Hypothalamus (tissue), 51 donors: ENCODE measurements around the gene PKD2L2.
"Not testable (repeated sequence)": the region's sequence is repeated elsewhere in the genome, so short reads cannot be mapped to it uniquely, and the experiment has no call there.

Experiments used
- DNase-seq, 51 donors: peaks; one replicate each; lab custom pipeline; 2025; lab: John Stamatoyannopoulos, UW

The PKD2L2 gene

GRCh38 chr5:137888863-137889759 lies at the start of gene PKD2L2:
TSS of gene PKD2L2 (plus strand) at chr5:137889457. CDS start at chr5:137889492, 35 bp downstream.
- peak; percentile 23 to 89 (median 71) for DNase-seq

- no peak for DNase-seq
Measured at GRCh38 chr5:137842296-137842695, 47.0 kb upstream of the PKD2L2 start.

- DNase-seq, result no peak
Measured at GRCh38 chr5:137843676-137844299, 45.5 kb upstream of the PKD2L2 start.

GRCh38 chr5:137845472-137845871 lies 43.8 kb upstream of the PKD2L2 start:
- DNase-seq, result no peak

- no peak for DNase-seq
Measured at GRCh38 chr5:137847687-137848086, 41.6 kb upstream of the PKD2L2 start.

- not testable (repeated sequence) for DNase-seq
Measured at GRCh38 chr5:137853165-137853564, 36.1 kb upstream of the PKD2L2 start.

GRCh38 chr5:137856201-137856600 lies 33.1 kb upstream of the PKD2L2 start:
- DNase-seq, result no peak

GRCh38 chr5:137856916-137857862 lies 32.1 kb upstream of the PKD2L2 start:
- peak in 1 of 51 donors; percentile 66 for DNase-seq

- no peak for DNase-seq
Measured at GRCh38 chr5:137858223-137858916, 30.9 kb upstream of the PKD2L2 start.

- DNase-seq, result peak in 3 of 51 donors; percentile 19 to 43 (median 23)
Measured at GRCh38 chr5:137858954-137859353, 30.3 kb upstream of the PKD2L2 start.

GRCh38 chr5:137862251-137862650 lies 27.0 kb upstream of the PKD2L2 start:
- DNase-seq, result no peak

GRCh38 chr5:137863653-137864052 lies 25.6 kb upstream of the PKD2L2 start:
- DNase-seq, result not testable (repeated sequence)

GRCh38 chr5:137866541-137867388 lies 22.5 kb upstream of the PKD2L2 start:
- peak in 1 of 51 donors; percentile 22 for DNase-seq

GRCh38 chr5:137867664-137868063 lies 21.6 kb upstream of the PKD2L2 start, which contains the start of gene MYOT:
TSS of gene MYOT (plus strand) at chr5:137867860. CDS start at chr5:137870652, 2,792 bp downstream.
- DNase-seq, result no peak

GRCh38 chr5:137870647-137871339 lies 18.5 kb upstream of the PKD2L2 start:
- peak in 2 of 51 donors; percentile 8 to 21 for DNase-seq

- no peak for DNase-seq
Measured at GRCh38 chr5:137871571-137871970, 17.7 kb upstream of the PKD2L2 start.

GRCh38 chr5:137872466-137872865 lies 16.8 kb upstream of the PKD2L2 start:
- DNase-seq, result peak in 1 of 51 donors; percentile 22

- no peak for DNase-seq
Measured at GRCh38 chr5:137876101-137876500, 13.2 kb upstream of the PKD2L2 start.
